Activated naive CD8-positive, alpha-beta T cell (primary cell): Measurements from ENCODE around the gene RBBP8.

Source experiments
- H3K27ac Mint-ChIP-seq: one replicate; pipeline ENCODE4 v1.8.0; 2021; ENCODE audit warnings: mixed read lengths
- H3K27me3 Mint-ChIP-seq: one replicate; pipeline ENCODE4 v1.8.0; 2021; ENCODE audit warnings: mixed read lengths
- H3K36me3 Mint-ChIP-seq: one replicate; pipeline ENCODE4 v1.8.0; 2021; ENCODE audit warnings: mixed read lengths
- H3K4me1 Mint-ChIP-seq: one replicate; pipeline ENCODE4 v1.8.0; 2021; ENCODE audit warnings: low read depth, mixed read lengths
- H3K4me3 Mint-ChIP-seq: one replicate; pipeline ENCODE4 v1.8.0; 2021; ENCODE audit warnings: mild to moderate bottlenecking, mixed read lengths
- H3K9me3 Mint-ChIP-seq: one replicate; pipeline ENCODE4 v1.8.0; 2021; ENCODE audit warnings: low read depth, mixed read lengths

The RBBP8 gene

DNA sequence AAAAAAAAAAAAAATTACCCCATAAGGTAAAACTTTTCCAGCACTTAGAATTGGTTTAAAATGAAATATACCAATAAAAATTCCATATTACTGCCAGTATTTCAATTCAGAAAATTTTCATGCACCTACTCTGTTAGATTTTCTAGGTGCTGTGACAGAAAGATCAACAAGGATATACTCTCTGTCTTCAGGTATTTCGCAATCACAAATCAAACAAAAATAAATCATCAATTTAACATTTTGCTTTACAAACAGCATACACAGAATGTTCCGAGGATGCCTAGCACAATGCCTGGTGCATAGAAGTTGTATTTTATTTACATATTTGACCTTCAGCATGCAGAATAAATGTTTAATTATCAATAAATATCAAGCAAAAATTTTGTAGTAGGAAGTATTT lies 66.5 kb downstream of the RBBP8 start:
- Mint-ChIP-seq H3K4me3 (no peak overlapping the region), H3K36me3 (peaks cover 33% of the 10 kb centered on the region), H3K4me1 (peaks cover 2% of the 10 kb centered on the region)

DNA sequence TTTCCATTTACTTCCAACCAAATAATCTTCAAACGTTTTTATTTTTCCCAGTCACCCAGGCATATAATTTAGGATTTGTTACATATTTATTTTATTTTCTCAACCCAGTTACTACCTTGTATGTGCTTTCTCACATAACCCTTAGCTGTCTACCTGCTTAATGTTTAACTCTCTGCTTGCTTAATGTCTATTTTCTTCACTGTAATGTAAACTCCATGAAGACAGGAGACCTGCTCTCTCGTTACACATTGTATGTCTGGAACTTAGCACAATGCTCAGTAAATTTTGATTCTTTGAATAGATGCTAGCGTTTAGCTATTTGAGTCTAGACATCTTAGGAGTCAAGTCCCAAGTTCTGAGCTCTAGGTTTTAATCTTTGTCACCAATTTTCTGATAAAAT lies 70.2 kb downstream of the RBBP8 start:
- H3K27me3 Mint-ChIP-seq, result no peaks in the 10 kb centered on the region
- H3K36me3 Mint-ChIP-seq, result peaks cover 30% of the 10 kb centered on the region
- H3K27ac Mint-ChIP-seq, result no peak overlapping the region
- H3K4me3 Mint-ChIP-seq, result no peak overlapping the region
- no peaks in the 10 kb centered on the region for H3K4me1 Mint-ChIP-seq
- H3K9me3 Mint-ChIP-seq, result no peaks in the 10 kb centered on the region

More for the DNA sequence above, 66.5 kb downstream of the RBBP8 start:
- H3K27me3 Mint-ChIP-seq, result no peaks in the 10 kb centered on the region
- no peaks in the 10 kb centered on the region for H3K9me3 Mint-ChIP-seq
- no peak overlapping the region for H3K27ac Mint-ChIP-seq

DNA sequence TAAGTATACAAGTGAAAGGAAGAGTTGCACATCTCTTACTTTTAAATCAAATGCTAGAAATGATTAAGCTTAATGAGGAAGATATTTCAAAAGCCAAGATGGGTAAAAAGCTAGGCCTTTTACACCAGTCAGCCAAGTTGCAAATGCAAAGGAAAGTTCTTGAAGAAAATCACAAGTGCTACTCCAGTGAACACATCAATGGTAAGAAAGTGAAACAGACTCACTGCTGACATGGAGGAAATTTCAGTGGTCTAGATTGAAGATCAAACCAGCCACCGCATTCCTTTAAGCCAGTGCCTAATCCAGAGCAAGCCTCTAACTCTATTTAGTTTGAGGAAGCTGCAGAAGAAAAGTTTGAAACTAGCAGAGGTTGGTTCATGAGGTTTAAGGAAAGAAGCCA lies 79.1 kb downstream of the RBBP8 start:
- no peak overlapping the region for H3K4me3 Mint-ChIP-seq
- peaks cover 15% of the 10 kb centered on the region for H3K36me3 Mint-ChIP-seq
- no peaks in the 10 kb centered on the region for H3K27me3 Mint-ChIP-seq
- H3K4me1 Mint-ChIP-seq, result peaks cover 9% of the 10 kb centered on the region
- no peaks in the 10 kb centered on the region for H3K9me3 Mint-ChIP-seq
- no peak overlapping the region for H3K27ac Mint-ChIP-seq

DNA sequence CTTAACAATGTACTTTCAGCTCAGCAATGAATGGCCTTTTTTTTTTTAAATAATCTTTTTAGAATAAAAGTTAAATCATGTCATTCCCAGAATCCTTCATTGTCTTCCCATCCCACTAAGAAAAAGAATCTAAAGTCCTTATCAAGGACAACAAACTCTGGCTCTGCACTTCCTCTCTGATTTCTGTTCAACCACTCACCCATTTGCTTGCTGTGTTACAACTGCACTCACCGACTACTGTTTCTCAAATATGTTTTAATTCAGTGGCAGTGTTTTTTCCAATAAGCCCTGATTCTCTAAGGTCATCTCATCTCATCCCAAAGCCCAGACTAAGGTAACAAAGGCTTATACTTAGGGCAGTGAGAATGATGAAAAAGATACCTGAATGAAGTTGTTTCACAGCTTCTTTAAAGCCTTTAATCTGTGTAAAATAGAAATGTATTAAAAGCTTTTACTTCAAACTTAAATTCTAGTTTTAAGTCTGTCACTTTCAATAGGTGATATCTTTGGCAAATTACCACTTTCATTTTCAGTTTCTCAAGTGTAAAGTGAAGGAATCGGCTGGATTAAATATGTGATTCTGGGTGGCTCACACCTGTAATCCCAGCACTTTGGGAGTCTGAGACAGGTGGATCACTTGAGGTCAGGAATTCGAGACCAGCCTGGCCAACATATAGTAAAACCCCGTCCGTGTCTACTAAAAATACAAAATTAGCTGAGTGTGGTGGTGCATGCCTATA lies 87.6 kb downstream of the RBBP8 start:
- peaks cover 20% of the 10 kb centered on the region for H3K36me3 Mint-ChIP-seq
- peaks cover 11% of the 10 kb centered on the region for H3K4me1 Mint-ChIP-seq
- no peaks in the 10 kb centered on the region for H3K27me3 Mint-ChIP-seq
- H3K27ac Mint-ChIP-seq, result no peak overlapping the region
- H3K4me3 Mint-ChIP-seq, result peak overlapping the region; percentile 54
- H3K9me3 Mint-ChIP-seq, result no peaks in the 10 kb centered on the region

DNA sequence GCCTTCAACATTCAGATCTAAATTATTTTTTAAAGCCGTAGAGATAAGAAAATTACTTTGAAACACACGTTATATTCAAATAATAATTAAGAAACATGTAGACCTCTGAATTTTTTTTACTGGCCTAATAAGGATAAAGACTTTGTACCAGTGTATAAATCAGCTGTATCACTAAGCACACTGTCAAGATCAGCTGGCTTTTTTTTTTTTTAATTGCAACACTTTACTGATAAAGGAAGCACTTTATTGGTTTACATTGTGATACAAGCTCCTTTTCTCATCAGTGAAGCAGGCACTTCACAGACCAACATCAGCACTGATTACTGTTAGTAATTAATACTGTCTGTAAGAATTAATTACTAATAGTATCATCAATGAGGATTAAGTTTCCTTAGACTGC lies 88.5 kb downstream of the RBBP8 start:
- Mint-ChIP-seq H3K36me3 (peaks cover 22% of the 10 kb centered on the region), H3K27ac (no peak overlapping the region), H3K4me1 (peaks cover 11% of the 10 kb centered on the region), H3K9me3 (no peaks in the 10 kb centered on the region), H3K4me3 (no peak overlapping the region), H3K27me3 (no peaks in the 10 kb centered on the region)

DNA sequence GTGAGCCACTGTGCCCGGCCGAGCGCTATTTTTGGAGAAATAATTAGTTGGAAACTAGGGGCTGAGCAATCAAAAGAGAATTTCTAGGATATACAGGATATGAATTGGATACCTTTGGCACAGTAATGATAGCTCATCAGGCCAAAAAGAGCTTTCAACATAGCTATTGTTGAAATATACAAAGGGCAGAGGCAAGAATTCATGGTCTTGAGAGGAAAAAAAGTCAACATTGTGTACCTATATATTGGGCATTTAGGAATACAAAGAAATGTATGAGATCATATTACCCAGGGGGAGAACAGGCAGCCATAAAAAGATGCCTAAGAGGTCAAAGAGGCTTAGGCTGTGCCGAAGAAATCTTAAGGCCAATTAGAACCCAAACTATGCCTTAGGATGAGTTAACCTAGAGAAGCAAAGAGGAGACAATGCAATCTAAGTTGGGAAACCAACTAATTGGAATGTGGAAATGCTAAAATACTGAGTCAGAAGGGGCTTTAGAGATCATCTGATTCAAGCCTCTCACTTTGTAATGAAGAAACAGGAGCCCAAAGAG lies 99.0 kb downstream of the RBBP8 start:
- Mint-ChIP-seq H3K36me3 (peaks cover 9% of the 10 kb centered on the region), H3K27ac (no peak overlapping the region), H3K4me3 (no peak overlapping the region), H3K9me3 (no peaks in the 10 kb centered on the region), H3K27me3 (no peaks in the 10 kb centered on the region), H3K4me1 (no peaks in the 10 kb centered on the region)

DNA sequence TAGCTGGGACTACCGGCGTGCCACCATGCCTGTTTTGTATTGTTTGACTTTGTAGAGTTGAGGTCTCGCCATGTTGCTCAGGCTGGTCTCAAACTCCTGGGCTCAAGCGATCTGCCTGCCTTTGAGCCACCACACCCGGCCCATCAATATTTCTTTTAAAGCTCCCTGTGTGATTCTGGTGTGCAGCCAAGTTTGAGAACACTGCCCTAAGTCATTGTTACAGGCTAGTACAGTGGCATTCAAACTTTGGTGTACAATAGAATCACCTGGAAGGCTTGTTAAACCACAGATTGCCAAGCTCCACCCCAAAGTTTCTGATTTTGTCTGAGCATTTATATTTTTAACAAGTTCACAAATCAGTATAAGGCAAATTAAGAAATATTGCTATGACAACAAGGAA lies 99.9 kb downstream of the RBBP8 start:
- Mint-ChIP-seq H3K36me3 (no peaks in the 10 kb centered on the region), H3K4me3 (no peak overlapping the region), H3K27me3 (no peaks in the 10 kb centered on the region), H3K27ac (no peak overlapping the region), H3K9me3 (no peaks in the 10 kb centered on the region), H3K4me1 (no peaks in the 10 kb centered on the region)

DNA sequence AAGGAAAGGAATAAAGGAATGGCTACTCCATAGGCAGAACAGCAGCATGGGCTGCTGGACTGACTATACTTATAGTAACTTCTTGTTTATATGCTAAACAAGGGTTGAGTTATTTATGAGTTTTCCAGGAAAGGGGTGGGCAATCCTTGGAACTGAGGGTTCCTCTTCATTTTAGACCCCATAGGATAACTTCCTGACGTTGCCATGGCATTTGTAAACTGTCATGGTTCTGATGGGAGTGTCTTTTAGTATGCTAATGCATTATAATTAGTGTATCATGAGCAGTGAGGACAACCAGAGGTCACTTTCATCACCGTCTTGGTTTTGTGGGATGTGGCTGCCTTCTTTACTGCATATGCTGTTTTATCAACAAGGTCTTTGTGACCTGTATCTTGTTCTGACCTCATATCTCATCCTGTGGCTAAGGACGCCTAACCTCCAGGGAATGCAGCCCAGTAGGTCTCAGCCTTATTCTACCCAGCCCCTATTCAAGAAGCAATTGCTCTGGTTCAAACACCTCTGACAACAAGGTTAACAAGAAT lies 103.6 kb downstream of the RBBP8 start:
- H3K27ac Mint-ChIP-seq, result no peak overlapping the region
- peaks cover 2% of the 10 kb centered on the region for H3K4me1 Mint-ChIP-seq
- H3K4me3 Mint-ChIP-seq, result no peak overlapping the region
- H3K36me3 Mint-ChIP-seq, result no peaks in the 10 kb centered on the region
- H3K27me3 Mint-ChIP-seq, result peaks cover 1% of the 10 kb centered on the region
- H3K9me3 Mint-ChIP-seq, result no peaks in the 10 kb centered on the region

GRCh38 chr18:23037646-23038045 lies 104.5 kb downstream of the RBBP8 start:
- no peak overlapping the region for H3K4me3 Mint-ChIP-seq
- no peak overlapping the region for H3K27ac Mint-ChIP-seq
- H3K4me1 Mint-ChIP-seq, result peaks cover 2% of the 10 kb centered on the region
- H3K9me3 Mint-ChIP-seq, result no peaks in the 10 kb centered on the region
- H3K36me3 Mint-ChIP-seq, result no peaks in the 10 kb centered on the region
- peaks cover 1% of the 10 kb centered on the region for H3K27me3 Mint-ChIP-seq

DNA sequence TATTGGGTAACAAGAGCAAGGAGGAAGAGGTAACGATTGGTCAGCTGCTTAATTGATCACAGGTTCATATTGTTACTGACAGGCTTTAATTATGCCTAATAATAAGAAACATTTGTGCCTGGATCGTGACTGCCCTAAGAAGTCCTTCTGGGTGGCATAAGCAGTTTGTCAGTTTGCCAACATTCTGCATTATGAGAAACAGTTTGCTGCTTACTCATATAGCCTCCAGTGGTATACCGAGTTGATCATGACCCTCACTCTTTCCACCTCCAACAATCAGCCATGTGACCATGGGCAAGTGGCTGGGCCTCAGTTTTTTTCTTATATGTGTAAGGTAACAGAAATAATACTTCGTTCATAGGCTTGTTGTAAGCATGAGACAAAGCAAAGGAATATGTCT lies 105.6 kb downstream of the RBBP8 start:
- H3K4me1 Mint-ChIP-seq, result peaks cover 2% of the 10 kb centered on the region
- H3K27me3 Mint-ChIP-seq, result peaks cover 1% of the 10 kb centered on the region
- H3K4me3 Mint-ChIP-seq, result no peak overlapping the region
- no peak overlapping the region for H3K27ac Mint-ChIP-seq
- H3K9me3 Mint-ChIP-seq, result no peaks in the 10 kb centered on the region
- H3K36me3 Mint-ChIP-seq, result no peaks in the 10 kb centered on the region

- Mint-ChIP-seq H3K4me1 (peaks cover 2% of the 10 kb centered on the region), H3K36me3 (no peaks in the 10 kb centered on the region), H3K27ac (no peak overlapping the region), H3K27me3 (peaks cover 1% of the 10 kb centered on the region), H3K4me3 (no peak overlapping the region), H3K9me3 (no peaks in the 10 kb centered on the region)
Measured at GRCh38 chr18:23042133-23042532, 109.0 kb downstream of the RBBP8 start.

GRCh38 chr18:23043803-23044376 lies 110.8 kb downstream of the RBBP8 start:
- Mint-ChIP-seq H3K9me3 (no peaks in the 10 kb centered on the region), H3K27me3 (peaks cover 1% of the 10 kb centered on the region), H3K36me3 (no peaks in the 10 kb centered on the region), H3K4me1 (peaks cover 1% of the 10 kb centered on the region), H3K4me3 (no peak overlapping the region), H3K27ac (no peak overlapping the region)

- H3K4me3 Mint-ChIP-seq, result no peak overlapping the region
- H3K4me1 Mint-ChIP-seq, result peaks cover 14% of the 10 kb centered on the region
- no peaks in the 10 kb centered on the region for H3K36me3 Mint-ChIP-seq
- H3K27ac Mint-ChIP-seq, result no peak overlapping the region
- H3K27me3 Mint-ChIP-seq, result no peaks in the 10 kb centered on the region
- no peaks in the 10 kb centered on the region for H3K9me3 Mint-ChIP-seq
Measured at GRCh38 chr18:23049698-23050373, 116.7 kb downstream of the RBBP8 start.

DNA sequence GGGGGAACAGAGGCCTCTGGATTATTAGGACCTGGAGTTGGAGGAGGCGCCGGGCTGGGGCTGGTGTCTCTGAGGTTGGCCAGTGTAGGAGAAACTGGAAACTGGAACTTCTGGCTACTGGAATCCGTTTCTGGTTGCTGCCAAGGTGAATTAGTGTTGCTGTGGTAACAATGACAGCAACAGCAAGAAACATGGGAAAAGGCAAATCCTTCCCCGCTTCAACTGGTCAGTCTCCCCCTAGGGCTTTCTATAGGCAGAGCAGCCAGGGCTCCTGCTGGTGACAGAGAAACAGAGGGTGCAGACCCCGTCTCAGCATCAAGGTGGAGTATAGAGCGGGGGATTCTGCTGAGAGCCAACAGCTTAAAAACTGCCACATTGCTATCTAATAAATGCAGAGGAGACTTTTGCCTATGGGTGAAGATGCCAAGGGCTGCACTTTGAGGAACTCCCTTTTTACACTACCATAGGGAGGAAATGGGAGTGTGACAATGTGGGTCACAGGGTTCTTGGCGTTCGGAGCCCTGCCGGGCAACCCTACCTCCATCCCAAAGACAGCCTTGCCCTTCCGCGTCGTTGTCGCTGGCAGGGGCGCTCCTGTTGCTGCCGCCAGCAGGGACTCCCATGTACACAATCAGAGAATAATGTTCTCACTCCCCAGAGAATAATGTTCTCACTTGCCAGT lies 120.8 kb downstream of the RBBP8 start:
- Mint-ChIP-seq H3K4me1 (peaks cover 14% of the 10 kb centered on the region), H3K36me3 (no peaks in the 10 kb centered on the region), H3K27me3 (no peaks in the 10 kb centered on the region), H3K9me3 (no peaks in the 10 kb centered on the region), H3K4me3 (no peak overlapping the region), H3K27ac (no peak overlapping the region)

- Mint-ChIP-seq H3K27ac (no peak overlapping the region), H3K4me3 (no peak overlapping the region)
Measured at GRCh38 chr18:23054553-23054952, 121.4 kb downstream of the RBBP8 start.

More at GRCh38 chr18:23054553-23054952, 121.4 kb downstream of the RBBP8 start:
- Mint-ChIP-seq H3K4me1 (peaks cover 9% of the 10 kb centered on the region), H3K9me3 (no peaks in the 10 kb centered on the region), H3K27me3 (no peaks in the 10 kb centered on the region), H3K36me3 (no peaks in the 10 kb centered on the region)
